ENCODE data around the gene ABHD16A. TPM values are rescaled to one million over a fixed set of nuclear protein-coding genes. Genes with fewer than 3 reads are reported as not detected.

Gene ABHD16A
- total and polyA plus RNA-seq, 2 of the 13 experiments (the other 11 are each of a cell fraction or from before 2014, with no cell fraction given): 43.5 to 45.4 TPM

- TF ChIP-seq CBX5 (CRISPR knock-in tag; IDR thresholded peaks at IDR 0.05; ENCODE audit: borderline replicate concordance) (no peak), ZFAT (CRISPR knock-in tag; conservative IDR thresholded peaks at IDR 0.05) (no peak), ZNF446 (CRISPR knock-in tag; IDR thresholded peaks at IDR 0.05) (no peak), ZNF207 (IDR thresholded peaks at IDR 0.05; ENCODE audit: borderline replicate concordance) (no peak), NFE2L1 (CRISPR knock-in tag; IDR thresholded peaks at IDR 0.05; ENCODE audit: borderline replicate concordance) (no peak), RXRB (CRISPR knock-in tag; IDR thresholded peaks at IDR 0.05; ENCODE audit: borderline replicate concordance) (peak; percentile 96), HDAC2 (CRISPR knock-in tag; IDR thresholded peaks at IDR 0.05) (peak; percentile 73; the same call in 1 of the 2 replicates), STAT5B (CRISPR knock-in tag; IDR thresholded peaks at IDR 0.05) (no peak), PTBP1 (IDR thresholded peaks at IDR 0.05; ENCODE audit: low read depth, low read length, poor library complexity, severe bottlenecking) (no peak), ZNF781 (CRISPR knock-in tag; IDR thresholded peaks at IDR 0.05; ENCODE audit: borderline replicate concordance, not compliant biosample characterization) (peak; percentile 25), ZNF230 (CRISPR knock-in tag; IDR thresholded peaks at IDR 0.05) (no peak), ZNF142 (CRISPR knock-in tag; IDR thresholded peaks at IDR 0.05) (no peak), ZNF407 (CRISPR knock-in tag; IDR thresholded peaks at IDR 0.05; ENCODE audit: not compliant biosample characterization) (no peak), ZNF10 (CRISPR knock-in tag; IDR thresholded peaks at IDR 0.05; ENCODE audit: borderline replicate concordance, low read depth) (no peak), ZNF121 (CRISPR knock-in tag; IDR thresholded peaks at IDR 0.05) (peak; percentile 67)
- TF ChIP-seq, protein P1, sequence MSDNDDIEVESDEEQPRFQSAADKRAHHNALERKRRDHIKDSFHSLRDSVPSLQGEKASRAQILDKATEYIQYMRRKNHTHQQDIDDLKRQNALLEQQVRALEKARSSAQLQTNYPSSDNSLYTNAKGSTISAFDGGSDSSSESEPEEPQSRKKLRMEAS (IDR thresholded peaks at IDR 0.05): no peak
These were observed 34.3 kb upstream of the ABHD16A start (continued) for GRCh38 chr6:31737315-31737990.
